Activated T-cell treated with anti-CD3 and anti-CD28 coated beads, Interleukin-2, amount 50 U/mL, for 4 hours (primary cell): ENCODE results near the gene MYBPC2. TPM values are rescaled to one million over a fixed set of nuclear protein-coding genes. Genes with fewer than 3 reads are reported as not detected.

Experiments used
- ATAC-seq, 2 donors: fragments of 200-7000 bp; cut with Tn5 transposase; one replicate each; pipeline ENCODE4 v1.10.0; 2021
- DNase-seq: peaks from one replicate; pipeline ENCODE4 v3.0.0-alpha.2; 2020
- H3K27me3 Mint-ChIP-seq: one replicate; pipeline ENCODE4 v1.8.0; 2021; ENCODE audit warnings: low read depth, mixed read lengths
- H3K36me3 Mint-ChIP-seq: one replicate; pipeline ENCODE4 v1.8.0; 2022; ENCODE audit warnings: mixed read lengths; ENCODE audit not compliant: insufficient read depth
- H3K4me1 Mint-ChIP-seq: one replicate; pipeline ENCODE4 v1.8.0; 2021; ENCODE audit warnings: low read depth, mixed read lengths
- H3K4me3 Mint-ChIP-seq: one replicate; pipeline ENCODE4 v1.8.0; 2021; ENCODE audit warnings: mild to moderate bottlenecking, moderate library complexity, mixed read lengths
- H3K9me3 Mint-ChIP-seq: one replicate; pipeline ENCODE4 v1.8.0; 2021; ENCODE audit warnings: mixed read lengths
- total RNA-seq, 3 donors: library from RNA; stranded (reverse); gene quantifications; one replicate each; pipeline ENCODE4 v1.2.1, GENCODE V29; 2021

The MYBPC2 gene
- total RNA-seq, 3 donors from 2014 or later: 0.08 to 0.60 TPM; not detected in 1

DNA sequence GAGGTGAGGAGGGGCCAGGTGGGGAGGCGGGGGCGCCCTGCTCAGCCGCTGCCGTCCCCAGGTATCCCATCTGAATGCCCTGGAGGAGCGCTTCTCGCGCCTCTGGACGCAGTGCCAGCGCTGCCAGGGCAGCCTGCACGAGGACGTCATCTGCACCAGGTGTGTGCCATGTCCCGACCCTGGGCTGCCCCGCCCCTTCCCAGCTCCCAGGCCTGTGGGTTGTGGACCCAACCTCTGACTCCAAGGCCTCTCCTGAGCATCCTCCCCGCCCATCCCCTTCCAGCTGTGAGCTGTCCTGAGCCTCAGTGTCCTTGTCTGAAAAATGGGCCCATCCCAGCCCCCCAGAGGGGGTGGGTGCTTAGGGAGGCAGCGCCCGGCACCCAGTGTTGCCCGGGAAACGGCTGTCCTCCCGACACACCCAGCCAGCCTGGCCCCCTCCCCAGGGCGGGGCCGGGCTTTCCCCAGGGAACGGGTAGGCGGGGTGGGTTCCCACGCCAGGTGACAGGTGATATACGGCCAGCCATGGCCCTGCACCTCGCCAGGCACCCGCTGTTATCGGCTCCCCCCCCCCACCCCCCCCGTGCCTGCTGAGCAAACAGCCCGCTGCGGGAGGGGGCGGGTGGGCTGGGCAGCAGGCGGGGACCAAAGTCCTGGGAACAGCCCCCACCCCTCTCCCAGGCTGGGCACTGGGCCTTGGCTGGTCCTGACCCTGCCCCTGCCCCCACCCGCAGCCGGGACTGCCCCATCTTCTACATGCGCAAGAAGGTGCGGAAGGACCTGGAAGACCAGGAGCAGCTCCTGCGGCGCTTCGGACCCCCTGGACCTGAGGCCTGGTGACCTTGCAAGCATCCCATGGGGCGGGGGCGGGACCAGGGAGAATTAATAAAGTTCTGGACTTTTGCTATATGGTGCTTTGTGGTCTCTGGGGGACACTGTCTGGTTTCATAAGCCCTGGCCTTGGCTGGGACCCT, 15.3 kb upstream of the MYBPC2 start:
- Mint-ChIP-seq H3K27me3 (peaks cover 35% of the 10 kb centered on the region), H3K4me1 (peaks cover 7% of the 10 kb centered on the region), H3K4me3 (no peak overlapping the region), H3K9me3 (no peaks in the 10 kb centered on the region), H3K36me3 (no peaks in the 10 kb centered on the region)
- DNase-seq (no peak), ATAC-seq (no peak)

DNA sequence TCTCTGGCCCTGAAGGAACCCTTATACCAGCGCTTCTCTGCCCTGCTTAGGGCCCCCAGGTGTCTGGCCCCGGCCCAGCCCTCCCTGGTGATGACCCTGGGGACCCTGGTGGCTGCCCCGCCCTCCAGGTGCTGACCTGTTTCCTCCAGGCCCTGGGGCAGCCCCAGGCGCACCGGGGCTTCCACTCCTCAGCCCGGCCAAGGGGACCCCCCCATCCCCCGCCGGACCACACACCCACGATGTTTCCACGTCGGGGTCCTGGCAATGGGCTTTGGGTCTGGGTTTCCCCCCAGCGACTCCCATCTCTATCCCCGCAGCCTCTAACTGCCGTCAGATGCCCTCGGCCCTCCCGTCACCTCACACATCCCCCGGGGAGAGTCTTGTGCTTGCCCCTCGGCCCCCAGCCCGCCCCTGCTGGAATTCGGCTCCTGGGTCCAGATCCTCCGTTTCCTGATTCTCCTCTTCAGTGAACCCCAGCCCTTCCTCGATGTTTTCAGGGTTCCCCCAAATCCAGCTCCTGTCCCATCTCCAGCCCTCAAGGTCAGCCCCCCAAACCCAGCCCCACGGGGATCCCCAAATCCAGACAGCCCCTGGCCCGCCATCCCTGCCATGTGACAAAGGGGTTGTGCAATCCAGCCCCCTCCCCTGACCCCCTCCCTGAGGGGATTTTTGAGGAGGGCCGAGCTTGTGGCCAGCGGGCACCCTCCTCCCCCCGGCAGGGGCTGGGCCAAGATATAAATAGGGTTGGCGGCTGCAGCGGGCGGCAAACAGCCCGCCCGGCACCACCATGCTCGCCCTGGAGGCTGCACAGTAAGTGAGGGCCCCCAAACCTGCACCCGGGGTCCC, 14.3 kb upstream of the MYBPC2 start, which contains the start of gene SPIB:
Gene SPIB, plus strand, starts transcription at position 763 of the 846 bp plus-strand sequence. Its CDS starts 25 bp downstream, at position 788.
- ATAC-seq (no peak), DNase-seq (no peak)
- H3K9me3 Mint-ChIP-seq: no peaks in the 10 kb centered on the region
- no peaks in the 10 kb centered on the region for H3K36me3 Mint-ChIP-seq
- peak within 1 kb of the TSS; percentile 56 for H3K4me3 Mint-ChIP-seq
- peaks cover 7% of the 10 kb centered on the region for H3K4me1 Mint-ChIP-seq
- peaks cover 38% of the 10 kb centered on the region for H3K27me3 Mint-ChIP-seq

DNA sequence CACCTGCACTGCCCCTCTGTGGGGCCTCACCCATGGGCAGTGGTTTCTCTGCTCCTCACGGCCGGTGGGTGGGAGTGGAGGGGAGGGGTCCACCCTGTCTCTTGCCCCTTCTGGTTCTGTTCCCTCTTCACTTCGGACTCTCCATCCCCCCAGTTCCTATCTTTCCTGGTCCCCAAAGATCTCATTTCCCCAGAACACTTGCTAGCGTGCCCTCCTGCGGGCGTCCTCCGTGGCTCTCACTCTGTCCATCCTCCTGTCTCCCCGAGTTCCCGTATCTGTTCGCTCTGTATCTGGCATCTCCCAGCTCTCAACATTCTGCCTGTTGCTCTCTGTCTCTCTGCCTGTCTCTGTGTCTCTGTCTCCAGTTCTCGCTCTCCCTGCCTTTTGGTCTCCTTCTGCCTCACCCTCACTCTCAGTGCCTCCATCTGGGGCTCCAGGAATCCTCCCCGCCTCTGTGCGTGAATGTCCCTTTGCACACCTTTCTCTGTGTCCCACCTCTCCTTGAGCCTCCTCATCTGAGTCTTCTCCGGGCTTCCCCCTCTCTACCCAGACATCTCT, 13.6 kb upstream of the MYBPC2 start:
- no peak for ATAC-seq
- Mint-ChIP-seq H3K4me3 (peak overlapping the region; percentile 56), H3K36me3 (no peaks in the 10 kb centered on the region), H3K4me1 (peaks cover 7% of the 10 kb centered on the region), H3K27me3 (peaks cover 38% of the 10 kb centered on the region), H3K9me3 (no peaks in the 10 kb centered on the region)
- DNase-seq: no peak

GRCh38 chr19:50419580-50420035, 13.1 kb upstream of the MYBPC2 start:
- no peak for DNase-seq
- Mint-ChIP-seq H3K4me1 (peaks cover 7% of the 10 kb centered on the region), H3K9me3 (no peaks in the 10 kb centered on the region), H3K27me3 (peaks cover 38% of the 10 kb centered on the region), H3K36me3 (no peaks in the 10 kb centered on the region), H3K4me3 (peak overlapping the region; percentile 56)
- no peak for ATAC-seq

DNA sequence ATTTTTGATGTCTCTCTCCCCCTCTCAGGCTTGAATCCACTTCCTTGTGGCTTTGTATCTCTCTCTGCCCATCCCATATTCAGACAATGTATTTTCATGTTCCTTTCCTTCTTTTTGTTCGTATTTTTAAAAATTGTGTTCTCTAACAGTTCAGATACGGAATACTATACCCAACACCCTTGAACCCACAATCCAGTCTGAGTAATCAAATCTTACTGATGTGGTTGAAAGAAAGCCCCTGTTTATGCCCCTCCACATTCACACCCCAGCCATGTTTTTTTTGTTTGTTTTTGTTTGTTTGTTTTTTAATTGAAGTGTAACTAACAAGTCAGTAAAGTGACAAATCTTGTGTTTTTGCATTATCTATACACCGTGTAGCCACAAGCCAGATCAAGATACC, 12.6 kb upstream of the MYBPC2 start:
- H3K4me3 Mint-ChIP-seq: peak overlapping the region; percentile 56

DNA sequence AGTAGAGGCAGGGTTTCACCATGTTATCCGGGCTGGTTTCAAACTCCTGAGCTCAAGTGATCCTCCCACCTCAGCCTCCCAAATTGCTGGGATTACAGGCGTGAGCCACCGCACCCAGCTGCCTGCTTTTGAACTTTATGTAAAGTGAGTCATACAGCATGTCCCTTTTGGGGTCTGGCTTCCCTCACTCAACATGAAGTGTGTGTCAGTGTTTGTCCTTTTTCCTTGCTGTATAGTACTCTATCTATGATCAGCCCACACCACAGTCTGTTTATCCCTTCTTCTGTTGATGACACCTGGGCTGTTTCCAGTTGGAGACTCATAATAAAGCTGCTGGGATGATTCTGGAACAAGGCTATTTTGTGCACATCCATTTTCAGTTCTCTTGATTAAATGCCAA, 11.9 kb upstream of the MYBPC2 start:
- no peaks in the 10 kb centered on the region for H3K9me3 Mint-ChIP-seq
- DNase-seq (no peak), ATAC-seq (no peak)
- H3K4me3 Mint-ChIP-seq: no peak overlapping the region
- H3K4me1 Mint-ChIP-seq: peaks cover 7% of the 10 kb centered on the region
- no peaks in the 10 kb centered on the region for H3K36me3 Mint-ChIP-seq
- H3K27me3 Mint-ChIP-seq: peaks cover 38% of the 10 kb centered on the region

More for the DNA sequence above, 12.6 kb upstream of the MYBPC2 start:
- Mint-ChIP-seq H3K9me3 (no peaks in the 10 kb centered on the region), H3K36me3 (no peaks in the 10 kb centered on the region), H3K27me3 (peaks cover 38% of the 10 kb centered on the region), H3K4me1 (peaks cover 7% of the 10 kb centered on the region)
- ATAC-seq (no peak), DNase-seq (no peak)

DNA sequence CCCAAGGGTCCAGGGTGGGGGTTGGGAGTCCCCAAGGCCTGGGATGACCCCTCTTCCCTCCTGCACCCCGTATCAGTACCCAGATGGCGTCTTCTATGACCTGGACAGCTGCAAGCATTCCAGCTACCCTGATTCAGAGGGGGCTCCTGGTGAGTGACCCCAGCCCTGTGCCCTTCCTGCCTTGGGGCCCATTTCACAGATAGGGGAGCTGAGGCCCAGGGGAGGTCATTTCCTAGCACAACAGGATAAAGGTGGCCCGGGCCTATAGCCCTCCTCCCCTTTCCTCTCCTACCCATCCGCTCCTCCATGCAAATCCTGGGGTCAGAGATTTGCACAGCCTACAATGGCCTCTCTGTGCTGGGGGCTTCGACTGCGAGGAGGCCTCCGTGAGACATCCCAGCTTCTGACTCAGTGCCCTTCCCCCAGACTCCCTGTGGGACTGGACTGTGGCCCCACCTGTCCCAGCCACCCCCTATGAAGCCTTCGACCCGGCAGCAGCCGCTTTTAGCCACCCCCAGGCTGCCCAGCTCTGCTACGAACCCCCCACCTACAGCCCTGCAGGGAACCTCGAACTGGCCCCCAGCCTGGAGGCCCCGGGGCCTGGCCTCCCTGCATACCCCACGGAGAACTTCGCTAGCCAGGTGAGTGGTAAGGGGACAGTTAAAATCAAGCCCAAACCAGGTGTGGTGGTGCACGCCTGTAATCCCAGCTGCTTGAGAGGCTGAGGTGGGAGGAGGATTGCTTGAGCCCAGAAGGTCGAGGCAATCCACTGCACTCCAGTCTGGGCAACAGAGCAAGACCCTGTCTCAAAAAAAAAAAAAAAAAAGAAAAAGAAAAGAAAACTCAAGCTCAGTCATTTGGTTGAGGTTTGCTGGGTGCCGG, 10.1 kb upstream of the MYBPC2 start:
- no peaks in the 10 kb centered on the region for H3K9me3 Mint-ChIP-seq
- no peak for ATAC-seq
- no peaks in the 10 kb centered on the region for H3K36me3 Mint-ChIP-seq
- peaks cover 38% of the 10 kb centered on the region for H3K27me3 Mint-ChIP-seq
- peaks cover 7% of the 10 kb centered on the region for H3K4me1 Mint-ChIP-seq
- DNase-seq: no peak
- H3K4me3 Mint-ChIP-seq: no peak overlapping the region

- Mint-ChIP-seq H3K9me3 (no peaks in the 10 kb centered on the region), H3K4me1 (peaks cover 7% of the 10 kb centered on the region), H3K36me3 (no peaks in the 10 kb centered on the region), H3K27me3 (peaks cover 35% of the 10 kb centered on the region), H3K4me3 (no peak overlapping the region)
- DNase-seq (no peak), ATAC-seq (no peak)
Measured at GRCh38 chr19:50423279-50424113, 9.2 kb upstream of the MYBPC2 start.

- Mint-ChIP-seq H3K4me3 (no peak overlapping the region), H3K27me3 (peaks cover 27% of the 10 kb centered on the region), H3K9me3 (no peaks in the 10 kb centered on the region), H3K36me3 (no peaks in the 10 kb centered on the region), H3K4me1 (peaks cover 4% of the 10 kb centered on the region)
- no peak for DNase-seq
- ATAC-seq: no peak
Measured at GRCh38 chr19:50425581-50425980, 7.1 kb upstream of the MYBPC2 start.

DNA sequence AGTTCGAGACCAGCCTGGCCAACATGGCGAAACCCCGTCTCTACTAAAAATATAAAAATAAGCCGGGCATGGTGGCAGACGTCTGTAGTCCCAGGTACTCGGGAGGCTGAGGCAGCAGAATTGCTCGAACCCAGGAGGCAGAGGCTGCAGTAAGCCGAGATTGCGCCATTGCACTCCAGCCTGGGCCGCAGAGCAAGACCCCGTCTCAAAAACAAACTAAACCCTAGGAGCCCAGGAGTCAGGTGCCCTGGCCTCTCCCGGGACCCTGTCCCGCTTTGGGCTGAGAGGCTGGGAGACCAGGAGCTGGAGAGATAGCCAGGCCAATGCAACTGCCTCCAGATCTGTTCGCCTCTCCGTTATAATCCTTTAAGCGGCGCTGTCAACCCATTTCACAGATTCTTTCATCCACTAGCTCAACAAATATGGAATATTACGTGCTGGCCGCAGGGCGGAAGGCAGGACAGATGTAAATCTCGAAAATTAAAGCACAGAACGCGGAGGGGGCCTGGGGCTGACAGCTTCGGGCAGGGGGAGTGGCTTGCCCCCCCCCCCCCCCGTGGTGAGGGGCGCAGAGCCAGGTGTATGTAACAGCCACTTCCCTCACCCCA, 5.3 kb upstream of the MYBPC2 start:
- Mint-ChIP-seq H3K4me1 (peaks cover 15% of the 10 kb centered on the region), H3K4me3 (no peak overlapping the region), H3K9me3 (no peaks in the 10 kb centered on the region), H3K36me3 (no peaks in the 10 kb centered on the region), H3K27me3 (peaks cover 13% of the 10 kb centered on the region)
- no peak for DNase-seq
- no peak for ATAC-seq

DNA sequence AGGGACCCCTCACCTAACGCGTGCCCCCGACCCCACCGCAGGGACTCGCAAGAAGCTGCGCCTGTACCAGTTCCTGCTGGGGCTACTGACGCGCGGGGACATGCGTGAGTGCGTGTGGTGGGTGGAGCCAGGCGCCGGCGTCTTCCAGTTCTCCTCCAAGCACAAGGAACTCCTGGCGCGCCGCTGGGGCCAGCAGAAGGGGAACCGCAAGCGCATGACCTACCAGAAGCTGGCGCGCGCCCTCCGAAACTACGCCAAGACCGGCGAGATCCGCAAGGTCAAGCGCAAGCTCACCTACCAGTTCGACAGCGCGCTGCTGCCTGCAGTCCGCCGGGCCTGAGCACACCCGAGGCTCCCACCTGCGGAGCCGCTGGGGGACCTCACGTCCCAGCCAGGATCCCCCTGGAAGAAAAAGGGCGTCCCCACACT, 4.7 kb upstream of the MYBPC2 start:
- H3K9me3 Mint-ChIP-seq: no peaks in the 10 kb centered on the region
- peak overlapping the region; percentile 51 for H3K4me3 Mint-ChIP-seq
- no peak for ATAC-seq
- peaks cover 16% of the 10 kb centered on the region for H3K27me3 Mint-ChIP-seq
- DNase-seq: no peak
- H3K4me1 Mint-ChIP-seq: peaks cover 16% of the 10 kb centered on the region
- H3K36me3 Mint-ChIP-seq: no peaks in the 10 kb centered on the region

DNA sequence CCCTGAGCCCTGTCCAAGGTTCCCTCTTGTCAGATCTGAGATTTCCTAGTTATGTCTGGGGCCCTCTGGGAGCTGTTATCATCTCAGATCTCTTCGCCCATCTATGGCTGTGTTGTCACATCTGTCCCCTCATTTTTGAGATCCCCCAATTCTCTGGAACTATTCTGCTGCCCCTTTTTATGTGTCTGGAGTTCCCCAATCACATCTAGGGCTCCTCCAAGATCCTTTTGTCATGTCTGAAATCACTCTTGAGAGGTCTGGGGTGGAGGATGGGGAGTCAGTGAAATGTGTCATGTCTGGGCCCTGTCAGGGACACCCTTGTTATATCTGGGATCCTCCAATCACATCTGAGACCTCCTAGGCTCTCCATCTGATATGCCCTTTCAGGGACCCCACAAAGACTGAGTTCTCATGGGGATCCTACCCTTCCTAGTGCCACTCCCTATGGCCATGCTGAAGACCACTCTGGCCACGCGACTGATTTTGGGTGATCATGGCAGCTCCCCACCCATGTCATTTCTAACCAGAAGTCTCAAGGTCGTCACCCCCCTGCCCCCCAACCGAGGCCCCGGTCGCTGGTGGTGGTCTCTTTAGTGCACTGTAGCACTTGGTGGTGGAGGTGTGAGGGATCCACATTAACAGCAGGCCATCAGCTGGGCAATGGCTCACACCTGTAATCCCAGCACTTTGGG, 3.8 kb upstream of the MYBPC2 start:
- no peak for ATAC-seq
- H3K4me1 Mint-ChIP-seq: peaks cover 16% of the 10 kb centered on the region
- H3K4me3 Mint-ChIP-seq: no peak overlapping the region
- peaks cover 17% of the 10 kb centered on the region for H3K27me3 Mint-ChIP-seq
- no peaks in the 10 kb centered on the region for H3K36me3 Mint-ChIP-seq
- H3K9me3 Mint-ChIP-seq: no peaks in the 10 kb centered on the region
- DNase-seq: no peak
